K562 (cell line): ENCODE data around the gene PTRHD1. TPM values are rescaled to one million over a fixed set of nuclear protein-coding genes. Genes with fewer than 3 reads are reported as not detected.

ENCODE experiments used
- ATF6 ChIP-seq: sonication (generic); formaldehyde crosslinking; IDR thresholded peaks from 2 replicates; pipeline ENCODE4 v1.4.0; 2020; ENCODE audit warnings: mild to moderate bottlenecking, missing genetic modification reagents
- EGR1 ChIP-seq: fragments of 450-650 bp; conservative IDR thresholded peaks from 2 replicates; pipeline ENCODE4 v1.6.1; 2017; ENCODE audit warnings: mild to moderate bottlenecking
- FOXO4 ChIP-seq: fragments of 450-650 bp; formaldehyde crosslinking; IDR thresholded peaks from 2 replicates; pipeline ENCODE4 v1.4.0; 2020; ENCODE audit warnings: mild to moderate bottlenecking, moderate library complexity
- HNRNPUL1 ChIP-seq: fragments of 200-400 bp; formaldehyde crosslinking; IDR thresholded peaks from 2 replicates; pipeline ENCODE4 v1.6.1; 2017; ENCODE audit warnings: low read length
- IRF9 ChIP-seq: fragments of 450-650 bp; IDR thresholded peaks from 2 replicates; pipeline ENCODE4 v1.6.1; 2016; ENCODE audit warnings: missing biosample characterization, missing genetic modification characterization
- NR4A1 ChIP-seq, 2 experiments: fragments of 250-450 bp in 1 of 2; fragments of 450-650 bp in 1 of 2; sonication (Bioruptor Pico) in 1 of 2; IDR thresholded peaks; 2 replicates each; pipeline versions ENCODE4 v1.4.0 to v1.6.1; 2016 to 2020; ENCODE audit warnings: mild to moderate bottlenecking in 2 of 2, missing compliant biosample characterization in 1 of 2, missing genetic modification characterization in 1 of 2, moderate library complexity in 1 of 2
- PHF21A ChIP-seq: fragments of 450-650 bp; IDR thresholded peaks from 2 replicates; pipeline ENCODE4 v1.6.1; 2017; ENCODE audit warnings: low read depth, borderline replicate concordance
- POLR3A ChIP-seq: IDR thresholded peaks from 2 replicates; pipeline ENCODE4 v1.6.1; 2011; ENCODE audit warnings: borderline replicate concordance, mild to moderate bottlenecking, moderate library complexity; ENCODE audit not compliant: insufficient read length, insufficient read depth; ENCODE audit errors: extremely low read depth
- PTBP1 ChIP-seq: fragments of 200-400 bp; formaldehyde crosslinking; IDR thresholded peaks from 2 replicates; pipeline ENCODE4 v1.6.1; 2017; ENCODE audit warnings: low read depth, low read length
- RBBP5 ChIP-seq: fragments of 200-600 bp; sonication (generic); IDR thresholded peaks from 2 replicates; pipeline ENCODE4 v1.6.1; 2012; ENCODE audit warnings: borderline replicate concordance, mild to moderate bottlenecking, low read length, control low read depth, inconsistent platforms; ENCODE audit not compliant: insufficient read depth, poor library complexity, severe bottlenecking
- RBM14 ChIP-seq: fragments of 200-400 bp; formaldehyde crosslinking; IDR thresholded peaks from 2 replicates; pipeline ENCODE4 v1.6.1; 2018; ENCODE audit warnings: low read depth, mild to moderate bottlenecking, low read length, moderate library complexity, borderline replicate concordance; ENCODE audit not compliant: insufficient read depth
- SPI1 ChIP-seq: IDR thresholded peaks from 2 replicates; pipeline ENCODE4 v1.6.1; 2011; ENCODE audit warnings: low read depth, low read length, control low read depth, borderline replicate concordance
- SREBF2 ChIP-seq: sonication (generic); formaldehyde crosslinking; IDR thresholded peaks from 2 replicates; pipeline ENCODE4 v1.4.0; 2020; ENCODE audit warnings: mild to moderate bottlenecking, missing genetic modification reagents
- SRSF1 ChIP-seq: fragments of 200-400 bp; formaldehyde crosslinking; IDR thresholded peaks from 2 replicates; pipeline ENCODE4 v1.6.1; 2017; ENCODE audit warnings: mild to moderate bottlenecking, low read depth, low read length, moderate library complexity
- TEAD4 ChIP-seq, 2 experiments: sonication (generic) in 1 of 2; formaldehyde crosslinking in 1 of 2; IDR thresholded peaks; 2 replicates each; pipeline versions ENCODE4 v1.6.1 to v1.8.0; 2012 to 2022; ENCODE audit warnings: borderline replicate concordance in 1 of 2, inconsistent platforms in 1 of 2, low read length in 1 of 2, mild to moderate bottlenecking in 1 of 2, missing genetic modification reagents in 1 of 2
- ZHX1 ChIP-seq: fragments of 150-350 bp; conservative IDR thresholded peaks from 2 replicates; pipeline ENCODE4 v1.6.1; 2014; ENCODE audit warnings: low read length
- ZNF311 ChIP-seq: fragments of 250-450 bp; sonication (Bioruptor Pico); IDR thresholded peaks from 2 replicates; pipeline ENCODE4 v1.4.0; 2020; ENCODE audit warnings: mild to moderate bottlenecking, moderate library complexity
- ZNF584 ChIP-seq: fragments of 200-800 bp; sonication (Bioruptor generic); IDR thresholded peaks from 2 replicates; pipeline ENCODE4 v1.6.1; 2016; ENCODE audit warnings: low read depth, mild to moderate bottlenecking, missing genetic modification characterization, missing compliant biosample characterization
- polyA plus RNA-seq, 8 experiments: library from polyadenylated mRNA; depleted of rRNA in 4 of 8; stranded (reverse) in 5 of 8; unstranded in 3 of 8; fragments of >200 nt; fragmentation: Nextera tagmentation in 2 of 8; fragmentation: Illumina TruSeq in 1 of 8; extraction: Ambion mirVana in 2 of 8; extraction: Trizol in 1 of 8; gene quantifications; 2 replicates each; pipeline versions ENCODE4 v1.2.1 to v1.2.3, GENCODE V29; 2011 to 2014; ENCODE audit warnings: inconsistent platforms in 1 of 8, missing spikeins in 1 of 8
- total RNA-seq, 7 experiments: library from RNA; depleted of rRNA in 6 of 7; stranded (reverse); fragments of >200 nt in 6 of 7; fragmentation: Illumina TruSeq in 2 of 7; extraction: Trizol in 2 of 7; gene quantifications; 2 replicates each; pipeline versions ENCODE4 v1.2.1 to v1.2.3, GENCODE V29; 2011 to 2021; ENCODE audit warnings: low replicate concordance in 1 of 7

PTRHD1 gene
- total and polyA plus RNA-seq, 9 of the 15 experiments (the other 6 are each of a cell fraction or from before 2014, with no cell fraction given) = 15.8 to 83.2 (median 46.6) TPM

GRCh38 chr2:24792874-24793760 lies at the start of gene PTRHD1, which contains the start of gene CENPO (continued):
- TF ChIP-seq ZHX1 (0 out of 2 replicates have a peak, but pooled peaks have one; percentile 23), SREBF2 (CRISPR knock-in tag) (0 out of 2 replicates have a peak, but pooled peaks have one; percentile 69), ZNF311 (CRISPR knock-in tag) (no peak), FOXO4 (CRISPR knock-in tag) (no peak), PTBP1 (no peak), EGR1 (peak; percentile 82), POLR3A (no peak), TEAD4 (IDR thresholded peaks at IDR 0.05; ENCODE audit: low read length) (peak; percentile 38), TEAD4 (CRISPR knock-in tag; IDR thresholded peaks at IDR 0.05; ENCODE audit: borderline replicate concordance) (no peak), SPI1 (peak; percentile 95), ATF6 (peak; percentile 71), RBM14 (no peak), SRSF1 (no peak), ZNF584 (no peak), IRF9 (no peak), RBBP5 (peak; percentile 85), HNRNPUL1 (no peak), NR4A1 (CRISPR knock-in tag; IDR thresholded peaks at IDR 0.05) (no peak), NR4A1 (tag; IDR thresholded peaks at IDR 0.05) (peak; percentile 37; the same call in 1 of the 2 replicates), PHF21A (peak; percentile 76; the same call in 1 of the 2 replicates)
